Tibial nerve (tissue), 4 donors: ENCODE data around the gene KCNAB3. TPM values are rescaled to one million over a fixed set of nuclear protein-coding genes. Genes with fewer than 3 reads are reported as not detected.

Experiments
- DNase-seq, 2 donors: peaks; one replicate each; pipeline ENCODE4 v3.0.0-alpha.2; 2019; ENCODE audit warnings: low spot score in 2 of 2
- H3K27ac ChIP-seq, 4 donors: fragments of 200-600 bp; sonication (generic) in 3 of 4; one replicate each; pipeline ENCODE4 v1.5.1; 2017 to 2019; ENCODE audit warnings: mild to moderate bottlenecking in 1 of 4
- H3K27me3 ChIP-seq, 2 donors: fragments of 200-600 bp; sonication (generic) in 1 of 2; one replicate each; pipeline versions ENCODE4 v1.5.1 to v1.6.0; 2017 to 2019
- H3K36me3 ChIP-seq, 3 donors: fragments of 200-600 bp; sonication (generic); one replicate each; pipeline ENCODE4 v1.5.1; 2018 to 2019
- H3K4me1 ChIP-seq, 4 donors: fragments of 200-600 bp; sonication (generic) in 3 of 4; one replicate each; pipeline ENCODE4 v1.5.1; 2017 to 2019
- H3K4me3 ChIP-seq, 4 donors: fragments of 200-600 bp; sonication (generic) in 3 of 4; one replicate each; pipeline ENCODE4 v1.5.1; 2017 to 2019; ENCODE audit warnings: mild to moderate bottlenecking in 1 of 4, moderate library complexity in 1 of 4
- H3K9me3 ChIP-seq, 4 donors: fragments of 200-600 bp; sonication (generic) in 3 of 4; one replicate each; pipeline ENCODE4 v1.5.1; 2017 to 2019
- CTCF ChIP-seq, 5 experiments: fragments of 200-600 bp in 3 of 5; fragments of 450-650 bp in 2 of 5; sonication (generic) in 3 of 5; IDR thresholded peaks; one replicate each; pipeline ENCODE4 v1.5.1; 2016 to 2019; ENCODE audit warnings: antibody characterized with exemption in 5 of 5, mild to moderate bottlenecking in 3 of 5, moderate library complexity in 2 of 5
- EP300 ChIP-seq, 2 donors: sonication (generic); formaldehyde crosslinking; IDR thresholded peaks; one replicate each; pipeline ENCODE4 v1.6.1; 2017; ENCODE audit warnings: antibody characterized with exemption in 2 of 2, mild to moderate bottlenecking in 1 of 2
- POLR2A ChIP-seq, 2 donors: fragments of 450-650 bp; IDR thresholded peaks; one replicate each; pipeline ENCODE4 v1.6.1; 2017; ENCODE audit warnings: antibody characterized with exemption in 2 of 2, mild to moderate bottlenecking in 2 of 2, moderate library complexity in 2 of 2
- WGBS, 2 donors: methylation state at CpG; one replicate each; pipeline ENCODE4 v1.1.5; 2018; 5-methylcytosine and 5-hydroxymethylcytosine counted together
- total RNA-seq, 4 donors: library from RNA; depleted of rRNA; stranded (reverse); fragments of >200 nt; gene quantifications; one replicate each; pipeline ENCODE4 v1.1.0, GENCODE V29; 2016

Gene KCNAB3
- total RNA-seq, 4 donors from 2014 or later, result 1.1 to 6.0 (median 1.4) TPM

- no peak for DNase-seq
- TF ChIP-seq CTCF (IDR thresholded peaks at IDR 0.05) (no peak), POLR2A (IDR thresholded peaks at IDR 0.05) (no peak), EP300 (IDR thresholded peaks at IDR 0.05) (no peak)
- Histone ChIP-seq H3K27me3 (no peaks in the 10 kb centered on the region), H3K36me3 (peaks cover 0 to 80% (median 0%) of the 10 kb centered on the region in 3 donors), H3K4me3 (no peak overlapping the region), H3K4me1 (peaks cover 0 to 8% (median 4%) of the 10 kb centered on the region in 4 donors), H3K9me3 (no peaks in the 10 kb centered on the region), H3K27ac (no peak overlapping the region)
- 57 to 62% methylated on average over 8 of the region's 8 CpGs for WGBS, 2 donors
Observed at GRCh38 chr17:7894866-7895265, 34.8 kb downstream of the KCNAB3 start.

GRCh38 chr17:7894226-7894625 is 35.4 kb downstream of the KCNAB3 start:
- WGBS, 2 donors, result 83 to 87% methylated on average over 9 of the region's 9 CpGs
- DNase-seq, result no peak
- no peak overlapping the region for H3K4me3 ChIP-seq

GRCh38 chr17:7893187-7893880 is 36.3 kb downstream of the KCNAB3 start:
- WGBS, 2 donors, result 73 to 76% methylated on average over 12 to 15 of the region's 15 CpGs
- no peak for DNase-seq
- Histone ChIP-seq H3K36me3 (peaks cover 0 to 65% (median 0%) of the 10 kb centered on the region in 3 donors), H3K27ac (no peak overlapping the region), H3K27me3 (no peaks in the 10 kb centered on the region), H3K4me3 (no peak overlapping the region), H3K9me3 (no peaks in the 10 kb centered on the region), H3K4me1 (peaks cover 0 to 24% (median 19%) of the 10 kb centered on the region in 4 donors)
- TF ChIP-seq CTCF (IDR thresholded peaks at IDR 0.05) (no peak), EP300 (IDR thresholded peaks at IDR 0.05) (no peak), POLR2A (IDR thresholded peaks at IDR 0.05) (no peak)

More at GRCh38 chr17:7894226-7894625, 35.4 kb downstream of the KCNAB3 start:
- no peak for TF ChIP-seq CTCF (IDR thresholded peaks at IDR 0.05)
- TF ChIP-seq EP300 (IDR thresholded peaks at IDR 0.05), result no peak
- TF ChIP-seq POLR2A (IDR thresholded peaks at IDR 0.05), result no peak
- Histone ChIP-seq H3K27ac (no peak overlapping the region), H3K4me1 (peaks cover 0 to 15% (median 11%) of the 10 kb centered on the region in 4 donors), H3K36me3 (peaks cover 0 to 74% (median 0%) of the 10 kb centered on the region in 3 donors), H3K9me3 (no peaks in the 10 kb centered on the region), H3K27me3 (no peaks in the 10 kb centered on the region)

GRCh38 chr17:7889166-7889955 is 40.3 kb downstream of the KCNAB3 start:
- Histone ChIP-seq H3K4me3 (peak overlapping the region in 1 of 4 donors; percentile 7), H3K4me1 (peaks cover 0 to 47% (median 37%) of the 10 kb centered on the region in 4 donors), H3K27ac (peak overlapping the region; percentile 79 to 97 (median 94)), H3K36me3 (peaks cover 0 to 31% (median 0%) of the 10 kb centered on the region in 3 donors), H3K9me3 (no peaks in the 10 kb centered on the region), H3K27me3 (no peaks in the 10 kb centered on the region)
- DNase-seq, result peak; percentile 90 to 96
- peak in 4 of 5 experiments; percentile 54 to 83 (median 68) for TF ChIP-seq CTCF (IDR thresholded peaks at IDR 0.05)
- TF ChIP-seq EP300 (IDR thresholded peaks at IDR 0.05), result peak; percentile 35 to 93
- TF ChIP-seq POLR2A (IDR thresholded peaks at IDR 0.05), result peak in 1 of 2 donors; percentile 27
- WGBS, 2 donors, result 10 to 11% methylated on average over 11 of the region's 11 CpGs
